K562 (cell line): ENCODE results near the gene RNF213. TPM values are rescaled to one million over a fixed set of nuclear protein-coding genes. Genes with fewer than 3 reads are reported as not detected.
A peak's percentile ranks its signal among the peaks of the same experiment; 100 is the strongest.

Experiments
- ARID1B ChIP-seq: fragments of 450-650 bp; IDR thresholded peaks from 2 replicates; pipeline ENCODE4 v1.6.1; 2016; ENCODE audit warnings: antibody characterized with exemption, mild to moderate bottlenecking, inconsistent platforms
- ARNT ChIP-seq, 2 experiments: fragments of 450-650 bp; IDR thresholded peaks; 2 replicates each; pipeline ENCODE4 v1.6.1; 2016; ENCODE audit warnings: mild to moderate bottlenecking in 1 of 2
- ATF7 ChIP-seq: fragments of 450-650 bp; IDR thresholded peaks from 2 replicates; pipeline ENCODE4 v1.7.1; 2014; ENCODE audit warnings: mild to moderate bottlenecking, moderate library complexity
- BHLHE40 ChIP-seq: IDR thresholded peaks from 2 replicates; pipeline ENCODE4 v1.6.1; 2011; ENCODE audit warnings: low read length, improper control_type of control experiment
- CBFA2T3 ChIP-seq: fragments of 450-650 bp; IDR thresholded peaks from 2 replicates; pipeline ENCODE4 v1.6.1; 2017
- CBFB ChIP-seq: sonication (generic); formaldehyde crosslinking; IDR thresholded peaks from 2 replicates; pipeline ENCODE4 v1.4.0; 2020; ENCODE audit warnings: mild to moderate bottlenecking, missing genetic modification reagents
- E2F8 ChIP-seq: fragments of 450-650 bp; IDR thresholded peaks from 2 replicates; pipeline ENCODE4 v1.7.1; 2018; ENCODE audit warnings: mild to moderate bottlenecking, low read depth; ENCODE audit not compliant: partially characterized antibody
- ETV1 ChIP-seq: fragments of 450-650 bp; conservative IDR thresholded peaks from 2 replicates; pipeline ENCODE4 v1.6.1; 2016; ENCODE audit warnings: missing genetic modification characterization, control low read depth, low read depth, missing compliant biosample characterization
- FOSL1 ChIP-seq: fragments of 200-800 bp; sonication (Bioruptor generic); conservative IDR thresholded peaks from 2 replicates; pipeline ENCODE4 v1.6.1; 2016; ENCODE audit warnings: missing genetic modification characterization, missing compliant biosample characterization
- HDAC1 ChIP-seq, 2 experiments: fragments of 450-650 bp; IDR thresholded peaks; 2 replicates each; pipeline ENCODE4 v1.6.1; 2016 to 2017; ENCODE audit warnings: inconsistent platforms in 1 of 2, mild to moderate bottlenecking in 1 of 2, moderate library complexity in 1 of 2
- HDAC2 ChIP-seq: fragments of 450-650 bp; IDR thresholded peaks from 2 replicates; pipeline ENCODE4 v1.6.1; 2016; ENCODE audit warnings: mild to moderate bottlenecking
- HES1 ChIP-seq: fragments of 450-650 bp; IDR thresholded peaks from 2 replicates; pipeline ENCODE4 v1.6.1; 2016; ENCODE audit warnings: low read depth, mild to moderate bottlenecking, moderate library complexity
- L3MBTL2 ChIP-seq: fragments of 450-650 bp; IDR thresholded peaks from 2 replicates; pipeline ENCODE4 v1.6.1; 2016; ENCODE audit warnings: mild to moderate bottlenecking, moderate library complexity
- MEIS2 ChIP-seq: fragments of 450-650 bp; IDR thresholded peaks from 2 replicates; pipeline ENCODE4 v1.6.1; 2014; ENCODE audit warnings: mild to moderate bottlenecking; ENCODE audit not compliant: partially characterized antibody
- MITF ChIP-seq: IDR thresholded peaks from 2 replicates; pipeline ENCODE4 v1.6.1; 2014; ENCODE audit warnings: antibody characterized with exemption
- NR2C1 ChIP-seq, 2 experiments: fragments of 450-650 bp; IDR thresholded peaks; 2 replicates each; pipeline ENCODE4 v1.6.1; 2017; ENCODE audit warnings: mild to moderate bottlenecking in 2 of 2, antibody characterized with exemption in 1 of 2, inconsistent platforms in 1 of 2, missing compliant biosample characterization in 1 of 2, missing genetic modification characterization in 1 of 2
- POLR2AphosphoS5 ChIP-seq: IDR thresholded peaks from 2 replicates; pipeline ENCODE4 v1.6.1; 2011; ENCODE audit warnings: mild to moderate bottlenecking, low read depth, low read length, moderate library complexity; ENCODE audit not compliant: control insufficient read depth, insufficient read depth
- SMAD1 ChIP-seq: fragments of 150-350 bp; IDR thresholded peaks from 2 replicates; pipeline ENCODE4 v1.6.1; 2014; ENCODE audit warnings: low read length, low read depth; ENCODE audit not compliant: partially characterized antibody
- SNAPC5 ChIP-seq: fragments of 250-450 bp; sonication (Bioruptor Pico); IDR thresholded peaks from 2 replicates; pipeline ENCODE4 v1.8.0; 2021; ENCODE audit warnings: moderate library complexity, mild to moderate bottlenecking, inconsistent platforms
- SPI1 ChIP-seq: IDR thresholded peaks from 2 replicates; pipeline ENCODE4 v1.6.1; 2011; ENCODE audit warnings: low read depth, low read length, control low read depth, borderline replicate concordance
- TEAD4 ChIP-seq, 2 experiments: sonication (generic) in 1 of 2; formaldehyde crosslinking in 1 of 2; IDR thresholded peaks; 2 replicates each; pipeline versions ENCODE4 v1.6.1 to v1.8.0; 2012 to 2022; ENCODE audit warnings: borderline replicate concordance in 1 of 2, inconsistent platforms in 1 of 2, low read length in 1 of 2, mild to moderate bottlenecking in 1 of 2, missing genetic modification reagents in 1 of 2
- ZBTB12 ChIP-seq: fragments of 250-450 bp; sonication (Bioruptor Pico); IDR thresholded peaks from 2 replicates; pipeline ENCODE4 v1.4.0; 2020
- polyA plus RNA-seq, 8 experiments: library from polyadenylated mRNA; depleted of rRNA in 4 of 8; stranded (reverse) in 5 of 8; unstranded in 3 of 8; fragments of >200 nt; fragmentation: Nextera tagmentation in 2 of 8; fragmentation: Illumina TruSeq in 1 of 8; extraction: Ambion mirVana in 2 of 8; extraction: Trizol in 1 of 8; gene quantifications; 2 replicates each; pipeline versions ENCODE4 v1.2.1 to v1.2.3, GENCODE V29; 2011 to 2014; ENCODE audit warnings: inconsistent platforms in 1 of 8, missing spikeins in 1 of 8
- total RNA-seq, 7 experiments: library from RNA; depleted of rRNA in 6 of 7; stranded (reverse); fragments of >200 nt in 6 of 7; fragmentation: Illumina TruSeq in 2 of 7; extraction: Trizol in 2 of 7; gene quantifications; 2 replicates each; pipeline versions ENCODE4 v1.2.1 to v1.2.3, GENCODE V29; 2011 to 2021; ENCODE audit warnings: low replicate concordance in 1 of 7

RNF213 gene
- total and polyA plus RNA-seq, 9 of the 15 experiments (the other 6 are each of a cell fraction or from before 2014, with no cell fraction given) = 5.3 to 33.6 (median 17.9) TPM

- TF ChIP-seq E2F8 (no peak), HES1 (peak; percentile 79), FOSL1 (peak; percentile 55; the same call in 1 of the 2 replicates), HDAC2 (peak; percentile 90), MITF (0 out of 2 replicates have a peak, but pooled peaks have one; percentile 37), ZBTB12 (CRISPR knock-in tag) (no peak), MEIS2 (peak; percentile 87), ARID1B (peak; percentile 56), POLR2AphosphoS5 (peak; percentile 22; the same call in 1 of the 2 replicates), ATF7 (peak; percentile 57; the same call in 1 of the 2 replicates), BHLHE40 (peak; percentile 94), SMAD1 (peak; percentile 50), ETV1 (tag) (peak; percentile 86), NR2C1 (IDR thresholded peaks at IDR 0.05) (no peak), NR2C1 (tag; IDR thresholded peaks at IDR 0.05) (no peak), HDAC1 (IDR thresholded peaks at IDR 0.05) (peak in 1 of 2 experiments; percentile 81; a peak in 2 of 4 replicates), SNAPC5 (CRISPR knock-in tag) (no peak), CBFA2T3 (peak; percentile 50), L3MBTL2 (peak; percentile 41; the same call in 1 of the 2 replicates), SPI1 (peak; percentile 50; the same call in 1 of the 2 replicates), ARNT (IDR thresholded peaks at IDR 0.05) (0 out of 4 replicates have a peak, but pooled peaks of 1 of the 2 experiments have one; percentile 49), TEAD4 (IDR thresholded peaks at IDR 0.05; ENCODE audit: low read length) (peak; percentile 39; the same call in 1 of the 2 replicates), TEAD4 (CRISPR knock-in tag; IDR thresholded peaks at IDR 0.05; ENCODE audit: borderline replicate concordance) (no peak), CBFB (CRISPR knock-in tag) (peak; percentile 63)
Observed at GRCh38 chr17:80219013-80219762, 41.5 kb upstream of the RNF213 start (continued).
